GM12878 (cell line): Measurements from ENCODE around the gene DNAH17. TPM values are rescaled to one million over a fixed set of nuclear protein-coding genes. Genes with fewer than 3 reads are reported as not detected.

Source experiments
- ATAC-seq: fragments of 200-7000 bp; cut with Tn5 transposase; 3 replicates; pipeline ENCODE4 v1.9.1; 2020; ENCODE audit warnings: mild to moderate bottlenecking, moderate library complexity
- BruUV-seq: library from RNA; stranded (reverse); fragments of 400-500 nt; replicated peaks from 2 replicates; lab custom pipeline; 2021; lab: Mats Ljungman, UMichigan
- CTCF ChIA-PET: fragments of 300-600 bp; sonication (Branson Sonifier 250); formaldehyde crosslinking; extraction: SDS; loops from one replicate; lab custom pipeline; 2021; ENCODE audit warnings: inconsistent platforms; lab: Yijun Ruan, JAX
- POLR2A ChIA-PET: fragments of 350-600 bp; formaldehyde crosslinking; extraction: SDS; loops from one replicate; lab custom pipeline; 2021; ENCODE audit warnings: inconsistent platforms; lab: Charles Lee
- RAD21 ChIA-PET: fragments of 300-600 bp; sonication (Branson Sonifier 250); formaldehyde crosslinking; loops from one replicate; lab custom pipeline; 2023; ENCODE audit warnings: antibody characterized with exemption; ENCODE audit not compliant: unreplicated experiment; lab: Charles Lee
- SMC1A ChIA-PET: fragments of 300-600 bp; sonication (Branson Sonifier 250); formaldehyde crosslinking; loops from one replicate; lab custom pipeline; 2023; ENCODE audit not compliant: unreplicated experiment, uncharacterized antibody; lab: Charles Lee
- DNase-seq: peaks from one replicate; pipeline ENCODE4 v3.0.0-alpha.2; 2011; ENCODE audit warnings: low read depth, low spot score
- FAIRE-seq: peaks from 3 replicates; lab custom pipeline; 2011; peaks lifted over from hg19 to GRCh38; lab: Jason Lieb, UNC
- H2AFZ ChIP-seq: 2 replicates; pipeline ENCODE4 v1.6.0; 2011; ENCODE audit warnings: low read depth, low read length, control low read depth; ENCODE audit not compliant: control insufficient read depth
- H3K27ac ChIP-seq: 2 replicates; pipeline ENCODE4 v1.5.1; 2011; ENCODE audit warnings: control low read depth; ENCODE audit not compliant: control insufficient read depth, insufficient read depth
- H3K27me3 ChIP-seq, 2 experiments: replicated peaks in 1 of 2; 2 replicates each; pipeline versions ENCODE4 v1.6.0 to v1.6.1; 2011; ENCODE audit warnings: low read length in 1 of 2; ENCODE audit not compliant: control insufficient read depth in 2 of 2, insufficient read depth in 2 of 2
- H3K36me3 ChIP-seq, 2 experiments: 2 replicates each; pipeline ENCODE4 v1.5.1; 2011; ENCODE audit warnings: low read length in 1 of 2; ENCODE audit not compliant: control insufficient read depth in 2 of 2, insufficient read depth in 2 of 2
- H3K4me1 ChIP-seq: 2 replicates; pipeline ENCODE4 v1.6.1; 2011; ENCODE audit warnings: mild to moderate bottlenecking, low read length, moderate library complexity, mixed read lengths; ENCODE audit not compliant: control insufficient read depth, insufficient read depth
- H3K4me2 ChIP-seq: 2 replicates; pipeline ENCODE4 v1.6.0; 2011; ENCODE audit warnings: control low read depth; ENCODE audit not compliant: control insufficient read depth, insufficient read depth
- H3K4me3 ChIP-seq: fragments of 200-600 bp; sonication (generic); 2 replicates; pipeline ENCODE4 v1.5.1; 2016
- H3K79me2 ChIP-seq: 2 replicates; pipeline ENCODE4 v1.6.0; 2011; ENCODE audit warnings: low read length; ENCODE audit not compliant: control insufficient read depth, insufficient read depth
- H3K9ac ChIP-seq: 2 replicates; pipeline ENCODE4 v1.8.0; 2011; ENCODE audit warnings: low read length, control low read depth, mixed read lengths; ENCODE audit not compliant: control insufficient read depth, insufficient read depth
- H3K9me3 ChIP-seq: replicated peaks from 3 replicates; pipeline ENCODE4 v1.5.1; 2011; ENCODE audit warnings: mild to moderate bottlenecking, low read length; ENCODE audit not compliant: control insufficient read depth, insufficient read depth
- H4K20me1 ChIP-seq: 2 replicates; pipeline ENCODE4 v1.6.0; 2011; ENCODE audit not compliant: control insufficient read depth, insufficient read depth
- CBFB ChIP-seq: IDR thresholded peaks from 2 replicates; pipeline ENCODE4 v1.6.1; 2016; ENCODE audit warnings: antibody characterized with exemption, low read depth
- CEBPB ChIP-seq, 2 experiments: fragments of 150-350 bp in 1 of 2; IDR thresholded peaks; 2 replicates each; pipeline ENCODE4 v1.6.1; 2012 to 2014; ENCODE audit warnings: low read depth in 2 of 2, low read length in 2 of 2, borderline replicate concordance in 1 of 2, inconsistent platforms in 1 of 2
- CREB1 ChIP-seq: IDR thresholded peaks from 2 replicates; pipeline ENCODE4 v1.6.1; 2012; ENCODE audit warnings: low read depth, mild to moderate bottlenecking, inconsistent platforms
- DPF2 ChIP-seq: fragments of 450-650 bp; IDR thresholded peaks from 2 replicates; pipeline ENCODE4 v1.6.1; 2017; ENCODE audit warnings: mild to moderate bottlenecking
- GATAD2B ChIP-seq: fragments of 450-650 bp; conservative IDR thresholded peaks from 2 replicates; pipeline ENCODE4 v1.6.1; 2017; ENCODE audit warnings: low read depth, mild to moderate bottlenecking, moderate library complexity
- NFYA ChIP-seq: IDR thresholded peaks from 2 replicates; pipeline ENCODE4 v1.6.1; 2011; ENCODE audit warnings: low read depth, mild to moderate bottlenecking, low read length, improper control_type of control experiment, borderline replicate concordance
- PAX8 ChIP-seq: fragments of 450-650 bp; IDR thresholded peaks from 2 replicates; pipeline ENCODE4 v1.6.1; 2017; ENCODE audit warnings: mild to moderate bottlenecking, moderate library complexity
- RAD51 ChIP-seq: fragments of 450-650 bp; IDR thresholded peaks from 2 replicates; pipeline ENCODE4 v1.6.1; 2016; ENCODE audit warnings: moderate library complexity, mild to moderate bottlenecking, inconsistent platforms
- STAT3 ChIP-seq: IDR thresholded peaks from 2 replicates; pipeline ENCODE4 v1.6.1; 2011; ENCODE audit warnings: low read depth, low read length, improper control_type of control experiment
- WGBS: methylation state at CpG from one replicate; pipeline ENCODE4 v1.1.6; 2016; ENCODE audit warnings: low lambda C conversion rate; ENCODE audit not compliant: insufficient replicate concordance, insufficient coverage; ENCODE audit errors: missing lambda C conversion rate; 5-methylcytosine and 5-hydroxymethylcytosine counted together
- in situ Hi-C: fragments of 300-500 bp; cut with MboI; formaldehyde crosslinking; loops from 9 replicates; pipeline ENCODE4 v1.14.3; 2018; ENCODE audit warnings: mixed read lengths
- intact Hi-C: fragments of 100-400 bp; cut with micrococcal nuclease; formaldehyde crosslinking; loops from one replicate; pipeline ENCODE4 v1.14.2; 2022; ENCODE audit not compliant: unreplicated experiment
- polyA plus RNA-seq, 11 experiments: library from polyadenylated mRNA; depleted of rRNA in 4 of 11; unstranded in 6 of 11; stranded (reverse) in 5 of 11; fragments of >200 nt; fragmentation: Nextera tagmentation in 4 of 11; fragmentation: Illumina TruSeq in 1 of 11; extraction: Ambion mirVana in 4 of 11; extraction: Trizol in 1 of 11; gene quantifications; 1 replicate in 1 of 11; 2 replicates in 10 of 11; pipeline versions ENCODE4 v1.2.1 to v1.2.3, GENCODE V29; 2011 to 2016; ENCODE audit warnings: inconsistent platforms in 2 of 11, missing spikeins in 2 of 11, low read depth in 1 of 11
- total RNA-seq, 4 experiments: library from RNA; depleted of rRNA in 3 of 4; stranded (reverse); fragments of >200 nt in 3 of 4; fragmentation: Illumina TruSeq in 1 of 4; extraction: Trizol in 1 of 4; gene quantifications; 2 replicates each; pipeline versions ENCODE4 v1.2.1 to v1.2.3, GENCODE V29; 2013 to 2021
- TF ChIP-seq, protein P1 (sequence below): fragments of 450-650 bp; IDR thresholded peaks from 2 replicates; pipeline ENCODE4 v1.6.1; 2016; ENCODE audit warnings: mild to moderate bottlenecking, moderate library complexity, borderline replicate concordance
- TF ChIP-seq, protein P2 (sequence below): IDR thresholded peaks from 2 replicates; pipeline ENCODE4 v1.6.1; 2011; ENCODE audit warnings: low read depth, mild to moderate bottlenecking, low read length, moderate library complexity, borderline replicate concordance; ENCODE audit errors: extremely low read depth
- TF ChIP-seq, protein P3 (sequence below): IDR thresholded peaks from 2 replicates; pipeline ENCODE4 v1.6.1; 2012; ENCODE audit warnings: low read depth, low read length, improper control_type of control experiment
- TF ChIP-seq, protein P4 (sequence below): fragments of 450-650 bp; IDR thresholded peaks from 2 replicates; pipeline ENCODE4 v1.6.1; 2016; ENCODE audit warnings: mild to moderate bottlenecking

Gene DNAH17
- total and polyA plus RNA-seq, 10 of the 15 experiments (the other 5 are each of a cell fraction or from before 2014, with no cell fraction given) = 0.16 to 2.9 (median 0.56) TPM

- TF ChIP-seq, protein P1, sequence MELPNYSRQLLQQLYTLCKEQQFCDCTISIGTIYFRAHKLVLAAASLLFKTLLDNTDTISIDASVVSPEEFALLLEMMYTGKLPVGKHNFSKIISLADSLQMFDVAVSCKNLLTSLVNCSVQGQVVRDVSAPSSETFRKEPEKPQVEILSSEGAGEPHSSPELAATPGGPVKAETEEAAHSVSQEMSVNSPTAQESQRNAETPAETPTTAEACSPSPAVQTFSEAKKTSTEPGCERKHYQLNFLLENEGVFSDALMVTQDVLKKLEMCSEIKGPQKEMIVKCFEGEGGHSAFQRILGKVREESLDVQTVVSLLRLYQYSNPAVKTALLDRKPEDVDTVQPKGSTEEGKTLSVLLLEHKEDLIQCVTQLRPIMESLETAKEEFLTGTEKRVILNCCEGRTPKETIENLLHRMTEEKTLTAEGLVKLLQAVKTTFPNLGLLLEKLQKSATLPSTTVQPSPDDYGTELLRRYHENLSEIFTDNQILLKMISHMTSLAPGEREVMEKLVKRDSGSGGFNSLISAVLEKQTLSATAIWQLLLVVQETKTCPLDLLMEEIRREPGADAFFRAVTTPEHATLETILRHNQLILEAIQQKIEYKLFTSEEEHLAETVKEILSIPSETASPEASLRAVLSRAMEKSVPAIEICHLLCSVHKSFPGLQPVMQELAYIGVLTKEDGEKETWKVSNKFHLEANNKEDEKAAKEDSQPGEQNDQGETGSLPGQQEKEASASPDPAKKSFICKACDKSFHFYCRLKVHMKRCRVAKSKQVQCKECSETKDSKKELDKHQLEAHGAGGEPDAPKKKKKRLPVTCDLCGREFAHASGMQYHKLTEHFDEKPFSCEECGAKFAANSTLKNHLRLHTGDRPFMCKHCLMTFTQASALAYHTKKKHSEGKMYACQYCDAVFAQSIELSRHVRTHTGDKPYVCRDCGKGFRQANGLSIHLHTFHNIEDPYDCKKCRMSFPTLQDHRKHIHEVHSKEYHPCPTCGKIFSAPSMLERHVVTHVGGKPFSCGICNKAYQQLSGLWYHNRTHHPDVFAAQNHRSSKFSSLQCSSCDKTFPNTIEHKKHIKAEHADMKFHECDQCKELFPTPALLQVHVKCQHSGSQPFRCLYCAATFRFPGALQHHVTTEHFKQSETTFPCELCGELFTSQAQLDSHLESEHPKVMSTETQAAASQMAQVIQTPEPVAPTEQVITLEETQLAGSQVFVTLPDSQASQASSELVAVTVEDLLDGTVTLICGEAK = no peak
- TF ChIP-seq, protein P2, sequence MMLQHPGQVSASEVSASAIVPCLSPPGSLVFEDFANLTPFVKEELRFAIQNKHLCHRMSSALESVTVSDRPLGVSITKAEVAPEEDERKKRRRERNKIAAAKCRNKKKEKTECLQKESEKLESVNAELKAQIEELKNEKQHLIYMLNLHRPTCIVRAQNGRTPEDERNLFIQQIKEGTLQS = no peak
- TF ChIP-seq, protein P3, sequence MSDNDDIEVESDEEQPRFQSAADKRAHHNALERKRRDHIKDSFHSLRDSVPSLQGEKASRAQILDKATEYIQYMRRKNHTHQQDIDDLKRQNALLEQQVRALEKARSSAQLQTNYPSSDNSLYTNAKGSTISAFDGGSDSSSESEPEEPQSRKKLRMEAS = no peak
Measured at GRCh38 chr17:78546476-78546875, 30.7 kb downstream of the DNAH17 start (continued).

DNA sequence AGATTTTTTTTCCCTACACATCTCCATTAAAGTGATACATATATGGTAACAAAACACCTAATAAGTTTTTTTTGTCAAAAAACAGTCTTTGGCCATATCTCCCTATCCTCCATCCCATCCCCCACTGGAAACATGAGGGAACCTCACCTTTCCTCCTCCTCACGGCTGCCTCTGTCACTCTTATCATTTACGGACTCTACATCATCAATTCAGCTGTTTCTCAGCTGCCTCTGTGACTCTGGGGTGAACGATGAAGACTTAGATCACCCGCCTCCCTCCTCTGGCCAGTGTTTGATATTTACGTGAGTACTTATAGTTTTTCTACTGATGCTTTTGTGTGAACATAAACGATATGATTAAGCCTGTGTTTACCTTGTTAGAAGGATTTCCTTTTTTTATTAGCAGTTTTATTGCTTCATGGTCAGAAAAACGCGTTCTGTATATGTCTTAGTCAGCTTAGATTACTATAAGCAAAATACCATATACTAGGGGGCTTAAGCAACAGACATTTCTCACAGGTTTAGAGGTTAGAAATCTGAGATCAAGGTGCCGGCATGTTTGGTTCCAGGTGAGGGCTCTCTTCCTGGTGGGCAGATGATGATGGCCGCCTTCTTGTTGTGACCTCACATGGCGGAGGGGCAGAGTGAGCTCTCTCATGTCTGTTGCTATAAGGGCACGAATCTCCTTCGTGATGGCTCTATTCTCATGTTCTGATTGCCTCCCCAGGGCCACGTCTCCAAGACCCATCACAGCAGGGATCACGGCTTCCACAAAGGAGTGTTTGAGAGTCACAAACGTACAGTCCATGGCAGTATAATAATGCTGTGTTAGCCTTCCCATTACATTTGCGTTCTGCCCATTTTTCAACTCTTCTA lies 32.1 kb downstream of the DNAH17 start:
- in situ Hi-C loops (no loop called here), intact Hi-C loops (no loop called here)
- Histone ChIP-seq H3K4me1 (no peaks in the 10 kb centered on the region), H3K27ac (no peak overlapping the region), H3K4me2 (no peak overlapping the region), H3K79me2 (no peaks in the 10 kb centered on the region), H3K4me3 (no peak overlapping the region), H3K9ac (no peak overlapping the region), H2AFZ (no peak overlapping the region), H3K9me3 (no peaks in the 10 kb centered on the region), H3K36me3 (no peaks in the 10 kb centered on the region), H4K20me1 (no peaks in the 10 kb centered on the region), H3K27me3 (no peaks in the 10 kb centered on the region; a peak in 1 of 4 replicates)
- 58% methylated on average over 17 of the region's 17 CpGs for WGBS
- BruUV-seq = no TSS peak
- ChIA-PET CTCF (no interaction called here), RAD21 (no interaction called here), SMC1A (interaction anchor here (1.2 kb wide), 2 partner anchors 9 to 100 kb away, joined by 3 to 4 read pairs; no protein-coding TSS in a partner anchor), POLR2A (no interaction called here)
- FAIRE-seq (no peak), DNase-seq (no peak), ATAC-seq (no peak)
- TF ChIP-seq, protein P4, sequence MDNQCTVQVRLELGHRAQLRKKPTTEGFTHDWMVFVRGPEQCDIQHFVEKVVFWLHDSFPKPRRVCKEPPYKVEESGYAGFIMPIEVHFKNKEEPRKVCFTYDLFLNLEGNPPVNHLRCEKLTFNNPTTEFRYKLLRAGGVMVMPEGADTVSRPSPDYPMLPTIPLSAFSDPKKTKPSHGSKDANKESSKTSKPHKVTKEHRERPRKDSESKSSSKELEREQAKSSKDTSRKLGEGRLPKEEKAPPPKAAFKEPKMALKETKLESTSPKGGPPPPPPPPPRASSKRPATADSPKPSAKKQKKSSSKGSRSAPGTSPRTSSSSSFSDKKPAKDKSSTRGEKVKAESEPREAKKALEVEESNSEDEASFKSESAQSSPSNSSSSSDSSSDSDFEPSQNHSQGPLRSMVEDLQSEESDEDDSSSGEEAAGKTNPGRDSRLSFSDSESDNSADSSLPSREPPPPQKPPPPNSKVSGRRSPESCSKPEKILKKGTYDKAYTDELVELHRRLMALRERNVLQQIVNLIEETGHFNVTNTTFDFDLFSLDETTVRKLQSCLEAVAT = no peak
- TF ChIP-seq CBFB (no peak), NFYA (no peak), GATAD2B (no peak), DPF2 (no peak), CEBPB (IDR thresholded peaks at IDR 0.05; ENCODE audit: borderline replicate concordance in 1 of 2, low read depth in 2 of 2, low read length in 2 of 2) (no peak), CREB1 (no peak), RAD51 (no peak), STAT3 (no peak), PAX8 (no peak)
